ENCODE data around the gene LRMDA.

Gene LRMDA

DNA sequence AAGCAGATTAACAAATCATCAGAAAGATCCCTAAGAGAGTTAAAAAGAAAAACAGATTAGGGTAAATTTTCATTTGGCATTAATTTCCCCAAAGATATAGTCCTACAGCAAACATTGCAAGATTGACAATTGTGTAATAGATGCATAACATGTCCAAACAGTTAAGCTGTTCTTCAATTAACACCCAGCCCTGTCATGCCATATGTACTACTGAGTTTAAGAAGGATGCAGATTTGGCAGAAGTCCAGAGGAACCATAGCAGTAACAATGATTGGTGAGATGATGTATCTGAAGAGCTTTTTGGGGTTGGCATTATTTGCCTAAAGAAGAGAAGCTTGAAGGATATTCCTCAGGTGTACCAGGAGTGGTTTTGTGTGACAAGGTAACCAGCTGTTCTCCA, 287.6 kb downstream of the LRMDA start:
- Mint-ChIP-seq H3K9me3 (no peaks in the 10 kb centered on the region), H3K4me3 (no peak overlapping the region)

DNA sequence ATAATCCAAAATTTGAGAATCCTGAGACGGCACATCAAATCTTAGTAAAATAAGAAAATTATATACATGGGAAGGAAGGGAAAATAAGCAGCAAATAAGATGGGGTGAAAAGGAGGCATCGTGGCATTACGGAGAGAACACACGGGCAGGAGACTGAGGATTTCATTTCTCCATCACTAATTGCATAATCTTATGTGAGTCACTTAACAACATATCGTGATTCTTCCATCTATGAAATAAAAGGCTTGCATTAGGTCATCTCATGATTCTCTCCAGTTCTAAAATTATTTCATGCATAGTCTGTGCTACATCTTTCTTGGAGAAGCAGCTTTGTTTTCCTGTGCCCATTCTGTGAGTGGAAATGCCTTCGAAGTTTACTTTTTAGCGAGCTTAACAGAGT, 288.7 kb downstream of the LRMDA start:
- no peak overlapping the region for H3K27ac Mint-ChIP-seq
- no peaks in the 10 kb centered on the region for H3K9me3 Mint-ChIP-seq
- no peaks in the 10 kb centered on the region for H3K4me1 Mint-ChIP-seq
- H3K27me3 Mint-ChIP-seq (ENCODE audit: low read depth) = peaks cover 35% of the 10 kb centered on the region
- H3K36me3 Mint-ChIP-seq (ENCODE audit: low read depth) = no peaks in the 10 kb centered on the region
- no peak overlapping the region for H3K4me3 Mint-ChIP-seq
- no peak for TF ChIP-seq CTCF (IDR thresholded peaks at IDR 0.05; ENCODE audit: unreplicated experiment in 3 of 3)

More for the DNA sequence above, 287.6 kb downstream of the LRMDA start:
- Mint-ChIP-seq H3K27me3 (ENCODE audit: low read depth) (peaks cover 36% of the 10 kb centered on the region), H3K36me3 (ENCODE audit: low read depth) (no peaks in the 10 kb centered on the region), H3K4me1 (no peaks in the 10 kb centered on the region), H3K27ac (peak overlapping the region in 1 of 3 experiments; percentile 81)
- no peak for TF ChIP-seq CTCF (IDR thresholded peaks at IDR 0.05; ENCODE audit: unreplicated experiment in 3 of 3)

DNA sequence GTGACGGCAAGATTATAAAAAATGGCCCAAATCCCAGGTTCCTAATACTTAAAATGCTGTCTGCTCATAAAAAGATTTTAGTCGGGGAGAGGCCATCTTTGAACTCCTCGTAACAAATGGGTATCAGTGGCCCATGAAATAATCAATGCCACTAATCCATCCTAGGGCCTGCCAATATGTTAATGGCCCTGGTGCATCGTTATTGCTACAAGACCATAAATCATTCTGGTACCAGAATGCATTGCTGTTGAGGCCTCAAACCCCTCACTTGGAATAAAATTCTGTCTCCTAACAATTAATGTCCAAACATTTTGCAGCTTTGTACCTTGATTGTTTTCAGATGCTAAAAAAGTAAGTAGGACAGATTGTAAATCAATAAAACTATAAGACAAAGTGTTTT, 290.6 kb downstream of the LRMDA start:
- H3K27me3 Mint-ChIP-seq (ENCODE audit: low read depth) = peaks cover 29% of the 10 kb centered on the region
- no peak overlapping the region for H3K27ac Mint-ChIP-seq
- H3K4me3 Mint-ChIP-seq = no peak overlapping the region
- H3K36me3 Mint-ChIP-seq (ENCODE audit: low read depth) = no peaks in the 10 kb centered on the region
- H3K9me3 Mint-ChIP-seq = no peaks in the 10 kb centered on the region
- peaks cover 6% of the 10 kb centered on the region for H3K4me1 Mint-ChIP-seq
- no peak for TF ChIP-seq CTCF (IDR thresholded peaks at IDR 0.05; ENCODE audit: unreplicated experiment in 3 of 3)

DNA sequence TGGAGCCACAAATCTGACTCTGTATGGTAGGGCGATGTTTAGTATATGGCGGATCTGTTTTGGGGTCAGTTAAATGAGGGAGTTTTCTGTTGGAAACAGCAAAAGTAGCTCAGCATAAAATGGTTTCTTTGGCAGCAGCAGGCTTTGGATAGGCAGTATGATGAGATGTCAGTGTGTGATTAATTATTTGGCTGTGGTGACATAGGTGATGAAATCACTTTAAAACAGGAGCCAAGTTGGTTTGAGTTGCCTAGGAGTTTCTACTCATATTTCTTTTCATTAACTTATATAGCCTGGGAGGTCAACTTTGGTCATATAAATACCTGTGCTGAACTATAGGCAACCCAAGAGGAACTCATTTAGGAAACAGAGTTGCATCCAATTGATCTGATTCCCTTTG, 291.2 kb downstream of the LRMDA start:
- Mint-ChIP-seq H3K9me3 (no peaks in the 10 kb centered on the region), H3K27ac (no peak overlapping the region), H3K4me3 (no peak overlapping the region), H3K4me1 (peaks cover 6% of the 10 kb centered on the region), H3K27me3 (ENCODE audit: low read depth) (peaks cover 27% of the 10 kb centered on the region), H3K36me3 (ENCODE audit: low read depth) (no peaks in the 10 kb centered on the region)
- no peak for TF ChIP-seq CTCF (IDR thresholded peaks at IDR 0.05; ENCODE audit: unreplicated experiment in 3 of 3)

GRCh38 chr10:75723319-75723980, 292.0 kb downstream of the LRMDA start:
- Mint-ChIP-seq H3K27me3 (ENCODE audit: low read depth) (peaks cover 31% of the 10 kb centered on the region), H3K36me3 (ENCODE audit: low read depth) (no peaks in the 10 kb centered on the region), H3K4me1 (peaks cover 6% of the 10 kb centered on the region), H3K27ac (no peak overlapping the region), H3K9me3 (no peaks in the 10 kb centered on the region), H3K4me3 (no peak overlapping the region)
- no peak for TF ChIP-seq CTCF (IDR thresholded peaks at IDR 0.05; ENCODE audit: unreplicated experiment in 3 of 3)

DNA sequence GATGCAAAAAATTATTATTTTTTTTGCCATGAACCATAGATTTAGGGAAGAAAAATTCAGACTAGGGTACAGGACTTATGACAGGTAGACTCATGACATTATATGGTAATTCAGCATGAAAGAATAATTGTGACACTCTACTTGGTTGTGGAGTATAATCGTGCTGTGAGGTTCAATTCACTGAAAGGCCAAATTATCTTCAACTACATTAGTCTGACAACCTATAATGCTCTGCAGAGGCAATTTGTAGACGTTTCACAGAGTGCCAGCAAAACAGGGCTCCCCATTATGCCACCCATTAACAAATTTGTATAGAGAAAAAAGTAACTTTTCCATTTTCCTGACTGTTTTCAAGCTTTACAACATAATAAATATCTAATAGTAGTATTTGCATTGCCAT, 292.6 kb downstream of the LRMDA start:
- TF ChIP-seq CTCF (IDR thresholded peaks at IDR 0.05; ENCODE audit: unreplicated experiment in 3 of 3) = no peak
- peaks cover 37% of the 10 kb centered on the region for H3K27me3 Mint-ChIP-seq (ENCODE audit: low read depth)
- peaks cover 6% of the 10 kb centered on the region for H3K4me1 Mint-ChIP-seq
- no peaks in the 10 kb centered on the region for H3K9me3 Mint-ChIP-seq
- no peak overlapping the region for H3K4me3 Mint-ChIP-seq
- no peaks in the 10 kb centered on the region for H3K36me3 Mint-ChIP-seq (ENCODE audit: low read depth)
- H3K27ac Mint-ChIP-seq = no peak overlapping the region
